Suprapubic skin (tissue), 4 donors: ENCODE results near the gene CC2D2B. TPM values are rescaled to one million over a fixed set of nuclear protein-coding genes. Genes with fewer than 3 reads are reported as not detected.

ENCODE experiments used
- DNase-seq, 2 donors: peaks; one replicate each; pipeline ENCODE4 v3.0.0-alpha.2; 2019; ENCODE audit warnings: low spot score in 2 of 2
- H3K27ac ChIP-seq: fragments of 200-600 bp; sonication (generic); one replicate; pipeline ENCODE4 v1.5.1; 2019
- H3K27me3 ChIP-seq: fragments of 200-600 bp; sonication (generic); one replicate; pipeline ENCODE4 v1.5.1; 2019
- H3K36me3 ChIP-seq: fragments of 200-600 bp; sonication (generic); one replicate; pipeline ENCODE4 v1.5.1; 2019
- H3K4me1 ChIP-seq: fragments of 200-600 bp; sonication (generic); one replicate; pipeline ENCODE4 v1.5.1; 2019
- H3K4me3 ChIP-seq: fragments of 200-600 bp; sonication (generic); one replicate; pipeline ENCODE4 v1.5.1; 2019; ENCODE audit warnings: mild to moderate bottlenecking
- H3K9me3 ChIP-seq: fragments of 200-600 bp; sonication (generic); one replicate; pipeline ENCODE4 v1.5.1; 2019
- EP300 ChIP-seq: sonication (generic); formaldehyde crosslinking; IDR thresholded peaks from one replicate; pipeline ENCODE4 v1.6.1; 2017; ENCODE audit warnings: antibody characterized with exemption
- POLR2A ChIP-seq, 2 donors: fragments of 450-650 bp; IDR thresholded peaks; one replicate each; pipeline ENCODE4 v1.6.1; 2017; ENCODE audit warnings: antibody characterized with exemption in 2 of 2, mild to moderate bottlenecking in 2 of 2, moderate library complexity in 2 of 2
- POLR2AphosphoS5 ChIP-seq, 3 donors: sonication (generic); formaldehyde crosslinking; IDR thresholded peaks; one replicate each; pipeline ENCODE4 v1.6.1; 2017; ENCODE audit warnings: antibody characterized with exemption in 3 of 3
- WGBS: methylation state at CpG from one replicate; pipeline ENCODE4 v1.1.5; 2018; 5-methylcytosine and 5-hydroxymethylcytosine counted together
- total RNA-seq, 4 donors: library from RNA; depleted of rRNA; stranded (reverse); fragments of >200 nt; gene quantifications; one replicate each; pipeline ENCODE4 v1.1.0, GENCODE V29; 2016
- TF ChIP-seq, protein P1 (sequence below), 2 donors: fragments of 200-600 bp in 1 of 2; fragments of 450-650 bp in 1 of 2; sonication (generic) in 1 of 2; IDR thresholded peaks; one replicate each; pipeline ENCODE4 v1.5.1; 2016 to 2019; ENCODE audit warnings: antibody characterized with exemption in 2 of 2, mild to moderate bottlenecking in 1 of 2, moderate library complexity in 1 of 2

Gene CC2D2B
- total RNA-seq, 4 donors from 2014 or later = 0.47 to 3.9 (median 0.72) TPM; not detected in 1

DNA sequence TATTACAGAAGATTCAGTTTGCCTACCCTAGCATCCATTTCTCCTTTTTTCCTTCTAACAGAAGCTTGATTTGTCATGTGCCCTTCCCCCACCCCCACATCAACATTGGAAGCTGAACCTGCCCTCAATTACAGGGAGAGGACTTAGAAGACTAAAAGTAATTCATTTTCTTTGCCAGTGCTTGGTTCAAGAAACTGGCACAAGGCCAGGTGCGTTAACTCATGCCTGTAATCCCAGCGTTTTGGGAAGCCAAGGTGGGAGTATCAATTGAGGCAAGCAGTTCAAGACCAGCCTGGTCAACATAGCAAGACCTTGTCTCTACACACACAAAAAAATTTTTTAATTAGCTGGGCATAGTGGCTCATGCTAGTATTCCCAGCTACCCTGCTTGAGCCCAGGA, 168.2 kb downstream of the CC2D2B start:
- Histone ChIP-seq H3K9me3 (no peaks in the 10 kb centered on the region), H3K27me3 (no peaks in the 10 kb centered on the region), H3K4me3 (no peak overlapping the region), H3K36me3 (no peaks in the 10 kb centered on the region), H3K4me1 (no peaks in the 10 kb centered on the region), H3K27ac (no peak overlapping the region)
- DNase-seq = no peak
- no peak for TF ChIP-seq POLR2AphosphoS5 (IDR thresholded peaks at IDR 0.05)
- TF ChIP-seq POLR2A (IDR thresholded peaks at IDR 0.05) = no peak
- TF ChIP-seq, protein P1, sequence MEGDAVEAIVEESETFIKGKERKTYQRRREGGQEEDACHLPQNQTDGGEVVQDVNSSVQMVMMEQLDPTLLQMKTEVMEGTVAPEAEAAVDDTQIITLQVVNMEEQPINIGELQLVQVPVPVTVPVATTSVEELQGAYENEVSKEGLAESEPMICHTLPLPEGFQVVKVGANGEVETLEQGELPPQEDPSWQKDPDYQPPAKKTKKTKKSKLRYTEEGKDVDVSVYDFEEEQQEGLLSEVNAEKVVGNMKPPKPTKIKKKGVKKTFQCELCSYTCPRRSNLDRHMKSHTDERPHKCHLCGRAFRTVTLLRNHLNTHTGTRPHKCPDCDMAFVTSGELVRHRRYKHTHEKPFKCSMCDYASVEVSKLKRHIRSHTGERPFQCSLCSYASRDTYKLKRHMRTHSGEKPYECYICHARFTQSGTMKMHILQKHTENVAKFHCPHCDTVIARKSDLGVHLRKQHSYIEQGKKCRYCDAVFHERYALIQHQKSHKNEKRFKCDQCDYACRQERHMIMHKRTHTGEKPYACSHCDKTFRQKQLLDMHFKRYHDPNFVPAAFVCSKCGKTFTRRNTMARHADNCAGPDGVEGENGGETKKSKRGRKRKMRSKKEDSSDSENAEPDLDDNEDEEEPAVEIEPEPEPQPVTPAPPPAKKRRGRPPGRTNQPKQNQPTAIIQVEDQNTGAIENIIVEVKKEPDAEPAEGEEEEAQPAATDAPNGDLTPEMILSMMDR (IDR thresholded peaks at IDR 0.05) = no peak
- no peak for TF ChIP-seq EP300
- 30% methylated on average over 2 of the region's 2 CpGs for WGBS

- no peak for TF ChIP-seq POLR2A (IDR thresholded peaks at IDR 0.05)
- no peak for TF ChIP-seq POLR2AphosphoS5 (IDR thresholded peaks at IDR 0.05)
- TF ChIP-seq EP300 = no peak
- TF ChIP-seq, protein P1 (IDR thresholded peaks at IDR 0.05) = no peak
- no peak for DNase-seq
- H3K27ac ChIP-seq = no peak overlapping the region
- no peak overlapping the region for H3K4me3 ChIP-seq
- peaks cover 6% of the 10 kb centered on the region for H3K36me3 ChIP-seq
- H3K27me3 ChIP-seq = no peaks in the 10 kb centered on the region
- no peaks in the 10 kb centered on the region for H3K4me1 ChIP-seq
- H3K9me3 ChIP-seq = no peaks in the 10 kb centered on the region
- WGBS = 84% methylated on average over 3 of the region's 3 CpGs
These were observed 169.4 kb downstream of the CC2D2B start for GRCh38 chr10:96077156-96077555.

DNA sequence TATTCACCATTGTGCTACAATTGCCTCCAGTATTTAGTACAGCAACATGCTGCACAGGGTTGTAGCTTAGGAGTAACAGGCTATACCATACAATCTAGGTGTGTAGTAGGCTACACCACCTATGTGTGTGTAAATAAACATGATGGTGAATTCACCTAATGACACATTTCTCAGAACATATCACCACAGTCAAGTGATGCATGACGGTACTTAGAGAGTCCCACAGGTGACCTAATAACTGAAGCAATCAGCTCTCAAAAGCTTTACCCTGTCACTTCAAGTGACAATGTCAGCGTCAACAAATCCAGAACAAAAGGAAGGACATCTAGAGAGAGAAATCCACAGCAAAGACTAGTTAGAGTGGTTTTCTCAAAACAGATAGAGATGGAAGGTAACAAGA, 174.4 kb downstream of the CC2D2B start:
- peaks cover 13% of the 10 kb centered on the region for H3K36me3 ChIP-seq
- WGBS = 96% methylated on average over 2 of the region's 2 CpGs

More for the DNA sequence above, 174.4 kb downstream of the CC2D2B start:
- Histone ChIP-seq H3K9me3 (no peaks in the 10 kb centered on the region), H3K4me1 (no peaks in the 10 kb centered on the region), H3K27me3 (no peaks in the 10 kb centered on the region), H3K27ac (no peak overlapping the region), H3K4me3 (no peak overlapping the region)
- no peak for DNase-seq
- TF ChIP-seq EP300 (no peak), POLR2A (IDR thresholded peaks at IDR 0.05) (no peak), POLR2AphosphoS5 (IDR thresholded peaks at IDR 0.05) (no peak)
- TF ChIP-seq, protein P1 (IDR thresholded peaks at IDR 0.05) = no peak

Other genes with a start within 250 kb of the CC2D2B start
- 10 to 100 TPM; 18.3 to 26.2 (median 22.7) TPM for gene TCTN3, start 214.0 kb upstream of the CC2D2B start, total RNA-seq
- gene ENTPD1, start 151.8 kb upstream of the CC2D2B start, total RNA-seq = 10 to 100 TPM in 3 of 4 donors, 1 to 10 TPM in 1; 6.3 to 18.9 (median 12.5) TPM
- gene CCNJ, start 135.6 kb downstream of the CC2D2B start, total RNA-seq = 1 to 10 TPM; 2.7 to 4.3 (median 3.6) TPM
- gene ZNF518A, start 222.3 kb downstream of the CC2D2B start, total RNA-seq = 10 to 100 TPM; 10.7 to 19.9 (median 17.5) TPM